H9 (cell line): ENCODE measurements around the gene CCNJL. TPM values are rescaled to one million over a fixed set of nuclear protein-coding genes. Genes with fewer than 3 reads are reported as not detected.

ENCODE experiments used
- DNase-seq: peaks from one replicate; pipeline ENCODE4 v3.0.0-alpha.2; 2017
- H2AFZ ChIP-seq: one replicate; pipeline ENCODE4 v1.6.1; 2013; ENCODE audit warnings: mild to moderate bottlenecking, low read length, control low read depth, moderate library complexity
- H2AK5ac ChIP-seq: 2 replicates; pipeline ENCODE4 v1.6.1; 2013; ENCODE audit warnings: low read length, control low read depth, mixed read lengths; ENCODE audit not compliant: insufficient read length
- H2BK120ac ChIP-seq: one replicate; pipeline ENCODE4 v1.6.1; 2013; ENCODE audit warnings: low read depth, mild to moderate bottlenecking, low read length, control low read depth, inconsistent platforms; ENCODE audit not compliant: poor library complexity, severe bottlenecking
- H2BK12ac ChIP-seq: 2 replicates; pipeline ENCODE4 v1.6.1; 2013; ENCODE audit warnings: low read length, control low read depth, mixed read lengths, low read depth; ENCODE audit not compliant: insufficient read length
- H2BK15ac ChIP-seq: 2 replicates; pipeline ENCODE4 v1.6.1; 2013; ENCODE audit warnings: low read depth, low read length, control low read depth
- H2BK20ac ChIP-seq: one replicate; pipeline ENCODE4 v1.6.1; 2013; ENCODE audit warnings: low read depth, mild to moderate bottlenecking, low read length, control low read depth, inconsistent platforms; ENCODE audit not compliant: poor library complexity, severe bottlenecking
- H2BK5ac ChIP-seq: 2 replicates; pipeline ENCODE4 v1.6.1; 2013; ENCODE audit warnings: low read length, control low read depth, mixed read lengths; ENCODE audit not compliant: insufficient read length
- H3K14ac ChIP-seq: 2 replicates; pipeline ENCODE4 v1.6.1; 2013; ENCODE audit warnings: low read length, control low read depth; ENCODE audit not compliant: insufficient read depth
- H3K18ac ChIP-seq: 2 replicates; pipeline ENCODE4 v1.6.1; 2013; ENCODE audit warnings: low read depth, mild to moderate bottlenecking, mixed read lengths, low read length, control low read depth; ENCODE audit not compliant: insufficient read length
- H3K23ac ChIP-seq: 2 replicates; pipeline ENCODE4 v1.6.1; 2013; ENCODE audit warnings: low read length, control low read depth, mixed read lengths, low read depth; ENCODE audit not compliant: insufficient read length
- H3K23me2 ChIP-seq: 2 replicates; pipeline ENCODE4 v1.6.1; 2013; ENCODE audit warnings: low read depth, mild to moderate bottlenecking, mixed read lengths, low read length, control low read depth; ENCODE audit not compliant: insufficient read length, poor library complexity, severe bottlenecking
- H3K27ac ChIP-seq: 2 replicates; pipeline ENCODE4 v1.5.1; 2013; ENCODE audit warnings: low read length, control low read depth, mixed read lengths, low read depth; ENCODE audit not compliant: insufficient read length
- H3K27me3 ChIP-seq: 2 replicates; pipeline ENCODE4 v1.6.1; 2013; ENCODE audit warnings: low read length, control low read depth, inconsistent platforms; ENCODE audit not compliant: insufficient read depth
- H3K4ac ChIP-seq: 2 replicates; pipeline ENCODE4 v1.6.1; 2013; ENCODE audit warnings: low read depth, mild to moderate bottlenecking, control low read depth, inconsistent platforms, low read length, moderate library complexity
- H3K4me1 ChIP-seq: 2 replicates; pipeline ENCODE4 v1.6.1; 2013; ENCODE audit warnings: low read length, control low read depth, inconsistent platforms; ENCODE audit not compliant: insufficient read depth
- H3K4me2 ChIP-seq: 2 replicates; pipeline ENCODE4 v1.6.1; 2013; ENCODE audit warnings: low read length, control low read depth, mixed read lengths; ENCODE audit not compliant: insufficient read length, insufficient read depth
- H3K56ac ChIP-seq: 2 replicates; pipeline ENCODE4 v1.6.1; 2013; ENCODE audit warnings: low read depth, mild to moderate bottlenecking, mixed read lengths, low read length, control low read depth; ENCODE audit not compliant: insufficient read length
- H3K79me1 ChIP-seq: 2 replicates; pipeline ENCODE4 v1.6.1; 2013; ENCODE audit warnings: low read depth, mild to moderate bottlenecking, moderate library complexity, low read length, control low read depth, inconsistent platforms; ENCODE audit not compliant: insufficient read depth, poor library complexity, severe bottlenecking
- H3K79me2 ChIP-seq: 2 replicates; pipeline ENCODE4 v1.6.1; 2013; ENCODE audit warnings: low read length, control low read depth, inconsistent platforms; ENCODE audit not compliant: insufficient read depth
- H3K9ac ChIP-seq: 2 replicates; pipeline ENCODE4 v1.6.1; 2013; ENCODE audit warnings: low read length, control low read depth, mixed read lengths; ENCODE audit not compliant: insufficient read length; ENCODE audit errors: extremely low read depth
- H3K9me3 ChIP-seq: one replicate; pipeline ENCODE4 v1.6.1; 2013; ENCODE audit warnings: low read depth, low read length, inconsistent platforms; ENCODE audit not compliant: control insufficient read depth
- H3T11ph ChIP-seq: one replicate; pipeline ENCODE4 v1.6.1; 2013; ENCODE audit warnings: mild to moderate bottlenecking, low read length, control low read depth, inconsistent platforms
- H4K20me1 ChIP-seq: one replicate; pipeline ENCODE4 v1.6.1; 2013; ENCODE audit not compliant: control insufficient read depth, insufficient read length, insufficient read depth
- H4K5ac ChIP-seq: 2 replicates; pipeline ENCODE4 v1.6.1; 2013; ENCODE audit warnings: low read depth, mild to moderate bottlenecking, mixed read lengths, low read length, control low read depth; ENCODE audit not compliant: insufficient read length
- H4K8ac ChIP-seq: replicated peaks from 2 replicates; pipeline ENCODE4 v1.6.1; 2013; ENCODE audit warnings: low read length, control low read depth, mixed read lengths, low read depth; ENCODE audit not compliant: insufficient read length
- H4K91ac ChIP-seq: 2 replicates; pipeline ENCODE4 v1.6.1; 2013; ENCODE audit warnings: low read depth, mild to moderate bottlenecking, moderate library complexity, mixed read lengths, low read length, control low read depth; ENCODE audit not compliant: insufficient read length
- H3K27ac Mint-ChIP-seq, 3 experiments: 2 replicates in 2 of 3; 3 replicates in 1 of 3; pipeline ENCODE4 v1.8.0; 2020 to 2021; ENCODE audit warnings: mixed read lengths in 3 of 3, mild to moderate bottlenecking in 1 of 3, moderate library complexity in 1 of 3
- H3K27me3 Mint-ChIP-seq: 2 replicates; pipeline ENCODE4 v1.8.0; 2021; ENCODE audit warnings: low read depth, mild to moderate bottlenecking, moderate library complexity, mixed read lengths
- H3K36me3 Mint-ChIP-seq, 3 experiments: 2 replicates in 2 of 3; 3 replicates in 1 of 3; pipeline ENCODE4 v1.8.0; 2020 to 2021; ENCODE audit warnings: low read depth in 3 of 3, mixed read lengths in 3 of 3; ENCODE audit not compliant: insufficient read depth in 1 of 3
- H3K4me1 Mint-ChIP-seq, 2 experiments: 2 replicates each; pipeline ENCODE4 v1.8.0; 2020; ENCODE audit warnings: mixed read lengths in 2 of 2
- H3K4me3 Mint-ChIP-seq, 2 experiments: 2 replicates in 1 of 2; 3 replicates in 1 of 2; pipeline ENCODE4 v1.8.0; 2020 to 2021; ENCODE audit warnings: mild to moderate bottlenecking in 2 of 2, mixed read lengths in 2 of 2, moderate library complexity in 1 of 2
- H3K9me3 Mint-ChIP-seq, 2 experiments: 2 replicates in 1 of 2; 3 replicates in 1 of 2; pipeline ENCODE4 v1.8.0; 2020; ENCODE audit warnings: mild to moderate bottlenecking in 2 of 2, mixed read lengths in 2 of 2, moderate library complexity in 1 of 2
- CTCF ChIP-seq: fragments of 200-600 bp; sonication (generic); conservative IDR thresholded peaks from 3 replicates; pipeline ENCODE4 v1.8.0; 2021; ENCODE audit warnings: antibody characterized with exemption, mild to moderate bottlenecking
- WGBS: extraction: QIAGEN DNeasy Blood & Tissue Kit; methylation state at CpG from one replicate; pipeline ENCODE4 v1.1.7; 2013; ENCODE audit warnings: missing lambda C conversion rate, low lambda C conversion rate, mixed read lengths; ENCODE audit not compliant: insufficient read length; ENCODE audit errors: extremely low coverage; 5-methylcytosine and 5-hydroxymethylcytosine counted together
- total RNA-seq: library from RNA; stranded (reverse); gene quantifications from 2 replicates; pipeline ENCODE4 v1.2.1, GENCODE V29; 2021

Gene CCNJL
- total RNA-seq, 1 experiment from 2014 or later: 26.9 TPM

GRCh38 chr5:160260006-160260775 lies 52.2 kb downstream of the CCNJL start:
- H3K4me1 ChIP-seq: no peaks in the 10 kb centered on the region; the same call in 1 of the 2 replicates
- H3K4ac ChIP-seq: no peak overlapping the region
- H4K5ac ChIP-seq: no peak overlapping the region
- H3K23ac ChIP-seq: no peak overlapping the region
- H4K91ac ChIP-seq: no peak overlapping the region
- H3T11ph ChIP-seq: no peak overlapping the region
- Mint-ChIP-seq H3K4me3 (no peak overlapping the region), H3K36me3 (peaks cover 35 to 44% (median 41%) of the 10 kb centered on the region in 3 experiments; a peak in 6 of 7 replicates), H3K27me3 (no peaks in the 10 kb centered on the region), H3K4me1 (peaks cover 42 to 48% of the 10 kb centered on the region in 2 experiments), H3K27ac (peak overlapping the region in 2 of 3 experiments; percentile 50 to 61; a peak in 4 of 7 replicates), H3K9me3 (no peaks in the 10 kb centered on the region)
- H3K79me1 ChIP-seq: peaks cover 2% of the 10 kb centered on the region
- H2AFZ ChIP-seq: no peak overlapping the region
- no peak overlapping the region for H3K18ac ChIP-seq
- no peak overlapping the region for H2BK15ac ChIP-seq
- no peak for TF ChIP-seq CTCF
- DNase-seq: no peak
- WGBS: no CpG with 5 or more reads among the region's 14 CpGs
- no peak overlapping the region for H3K9ac ChIP-seq
- no peaks in the 10 kb centered on the region for H4K20me1 ChIP-seq
- H2BK20ac ChIP-seq: no peak overlapping the region
- no peak overlapping the region for H4K8ac ChIP-seq
- no peak overlapping the region for H2AK5ac ChIP-seq
- no peaks in the 10 kb centered on the region for H3K79me2 ChIP-seq
- no peaks in the 10 kb centered on the region for H3K23me2 ChIP-seq
- H2BK5ac ChIP-seq: no peak overlapping the region
- H3K27me3 ChIP-seq: no peaks in the 10 kb centered on the region
- H2BK12ac ChIP-seq: no peak overlapping the region
- H3K56ac ChIP-seq: no peak overlapping the region
- H3K4me2 ChIP-seq: no peak overlapping the region
- no peaks in the 10 kb centered on the region for H3K9me3 ChIP-seq
- H3K27ac ChIP-seq: no peak overlapping the region
- H3K14ac ChIP-seq: no peak overlapping the region
- no peak overlapping the region for H2BK120ac ChIP-seq
